Ovary (tissue), 9 donors: ENCODE measurements around the gene MAK. TPM values are rescaled to one million over a fixed set of nuclear protein-coding genes. Genes with fewer than 3 reads are reported as not detected.

Experiments used
- DNase-seq, 5 donors: peaks; one replicate each; pipeline ENCODE4 v3.0.0-alpha.2; 2019 to 2020
- H3K27ac ChIP-seq, 2 donors: fragments of 200-600 bp; one replicate each; pipeline versions ENCODE4 v1.5.1 to v1.8.0; 2019 to 2022
- H3K27me3 ChIP-seq: fragments of 200-600 bp; one replicate; pipeline ENCODE4 v1.8.0; 2022
- H3K36me3 ChIP-seq: fragments of 200-600 bp; sonication (generic); one replicate; pipeline ENCODE4 v1.5.1; 2019
- H3K4me1 ChIP-seq: one replicate; pipeline ENCODE4 v1.8.1; 2013; ENCODE audit warnings: mild to moderate bottlenecking, moderate library complexity; ENCODE audit not compliant: insufficient read depth
- H3K4me3 ChIP-seq: fragments of 200-600 bp; sonication (generic); one replicate; pipeline ENCODE4 v1.5.1; 2017
- H3K9me3 ChIP-seq, 2 donors: fragments of 200-600 bp in 1 of 2; sonication (generic) in 1 of 2; one replicate each; pipeline versions ENCODE4 v1.5.1 to v1.8.1; 2013 to 2019; ENCODE audit warnings: mild to moderate bottlenecking in 1 of 2, moderate library complexity in 1 of 2
- EP300 ChIP-seq: sonication (generic); formaldehyde crosslinking; IDR thresholded peaks from one replicate; pipeline ENCODE4 v1.6.1; 2017; ENCODE audit warnings: antibody characterized with exemption
- POLR2A ChIP-seq: fragments of 450-650 bp; IDR thresholded peaks from one replicate; pipeline ENCODE4 v1.6.1; 2017; ENCODE audit warnings: antibody characterized with exemption, mild to moderate bottlenecking, moderate library complexity
- WGBS, 3 donors: extraction: QIAGEN DNeasy Blood & Tissue Kit in 1 of 3; methylation state at CpG; one replicate each; pipeline versions ENCODE4 v1.1.5 to v1.1.7; 2013 to 2017; 5-methylcytosine and 5-hydroxymethylcytosine counted together
- intact Hi-C, 4 donors: fragments of 100-400 bp; cut with DNase I; formaldehyde crosslinking; loops; one replicate each; pipeline versions ENCODE4 v1.11.0 to v1.15.1; 2022 to 2023
- polyA plus RNA-seq, 2 donors: library from polyadenylated mRNA; stranded (reverse); fragments of 200-250 nt in 1 of 2; fragments of 350-450 nt in 1 of 2; fragmentation: Illumina TruSeq in 1 of 2; extraction: RNeasy Lipid Tissue Mini Kit (QIAGEN cat#74804) in 1 of 2; gene quantifications; one replicate each; pipeline ENCODE4 v1.2.3, GENCODE V29; 2013 to 2014
- total RNA-seq, 7 donors: library from RNA; depleted of rRNA in 2 of 7; stranded (reverse); fragments of >200 nt in 2 of 7; fragmentation: NEBNext Ultra II Directional in 3 of 7; extraction: Animal tissue kit (Norgen Biotek cat#: 25700) in 3 of 7; gene quantifications; one replicate each; pipeline versions ENCODE4 v1.1.0 to v1.2.4, GENCODE V29; 2016 to 2023
- TF ChIP-seq, protein P1 (sequence below), 3 donors: fragments of 450-650 bp in 2 of 3; fragments of 200-600 bp in 1 of 3; IDR thresholded peaks; one replicate each; pipeline versions ENCODE4 v1.5.1 to v1.8.0; 2016 to 2022; ENCODE audit warnings: antibody characterized with exemption in 3 of 3, mild to moderate bottlenecking in 1 of 3
- donor health status: DM: no; HTN: no; CAD: no; lungs with moderate emphysema.
- donor health status: DM: no; HTN: no; CAD: no.
- donor health status: Bipolar disorder and iron deficiency.
- donor health status: DM: yes; HTN: yes; CAD: no.
- donor health status: DM: no; HTN: no; CAD: no.
- donor health status: DM: yes; HTN: yes; CAD: no.

MAK gene
- total and polyA plus RNA-seq, 9 donors, result 0.06 to 4.8 (median 0.25) TPM; not detected in 3

- Histone ChIP-seq H3K36me3 (no peaks in the 10 kb centered on the region), H3K4me3 (no peak overlapping the region), H3K9me3 (no peaks in the 10 kb centered on the region), H3K4me1 (no peaks in the 10 kb centered on the region), H3K27me3 (no peaks in the 10 kb centered on the region), H3K27ac (no peak overlapping the region)
- intact Hi-C loops, result no loop called here
- TF ChIP-seq, protein P1, sequence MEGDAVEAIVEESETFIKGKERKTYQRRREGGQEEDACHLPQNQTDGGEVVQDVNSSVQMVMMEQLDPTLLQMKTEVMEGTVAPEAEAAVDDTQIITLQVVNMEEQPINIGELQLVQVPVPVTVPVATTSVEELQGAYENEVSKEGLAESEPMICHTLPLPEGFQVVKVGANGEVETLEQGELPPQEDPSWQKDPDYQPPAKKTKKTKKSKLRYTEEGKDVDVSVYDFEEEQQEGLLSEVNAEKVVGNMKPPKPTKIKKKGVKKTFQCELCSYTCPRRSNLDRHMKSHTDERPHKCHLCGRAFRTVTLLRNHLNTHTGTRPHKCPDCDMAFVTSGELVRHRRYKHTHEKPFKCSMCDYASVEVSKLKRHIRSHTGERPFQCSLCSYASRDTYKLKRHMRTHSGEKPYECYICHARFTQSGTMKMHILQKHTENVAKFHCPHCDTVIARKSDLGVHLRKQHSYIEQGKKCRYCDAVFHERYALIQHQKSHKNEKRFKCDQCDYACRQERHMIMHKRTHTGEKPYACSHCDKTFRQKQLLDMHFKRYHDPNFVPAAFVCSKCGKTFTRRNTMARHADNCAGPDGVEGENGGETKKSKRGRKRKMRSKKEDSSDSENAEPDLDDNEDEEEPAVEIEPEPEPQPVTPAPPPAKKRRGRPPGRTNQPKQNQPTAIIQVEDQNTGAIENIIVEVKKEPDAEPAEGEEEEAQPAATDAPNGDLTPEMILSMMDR (IDR thresholded peaks at IDR 0.05), result no peak
- no peak for TF ChIP-seq POLR2A
- TF ChIP-seq EP300, result no peak
- DNase-seq, result no peak
- WGBS, 3 donors, result 28 to 32% (median 28%) methylated on average over 11 of the region's 11 CpGs
Observed at GRCh38 chr6:10852361-10852960, 14.1 kb upstream of the MAK start.

GRCh38 chr6:10850728-10851127 is 12.4 kb upstream of the MAK start:
- TF ChIP-seq EP300 (no peak), POLR2A (no peak)
- TF ChIP-seq, protein P1 (IDR thresholded peaks at IDR 0.05), result no peak
- H3K27ac ChIP-seq, result no peak overlapping the region
- H3K9me3 ChIP-seq, result no peaks in the 10 kb centered on the region
- no peaks in the 10 kb centered on the region for H3K36me3 ChIP-seq
- no peaks in the 10 kb centered on the region for H3K4me1 ChIP-seq
- DNase-seq, result no peak
- H3K4me3 ChIP-seq, result no peak overlapping the region
- WGBS, 3 donors, result 71 to 80% (median 79%) methylated on average over 7 of the region's 7 CpGs
- no peaks in the 10 kb centered on the region for H3K27me3 ChIP-seq
- intact Hi-C loops, result no loop called here

GRCh38 chr6:10849901-10850300 is 11.6 kb upstream of the MAK start:
- no peaks in the 10 kb centered on the region for H3K27me3 ChIP-seq
- no peak overlapping the region for H3K27ac ChIP-seq
- intact Hi-C loops, result no loop called here
- DNase-seq, result no peak
- no peaks in the 10 kb centered on the region for H3K9me3 ChIP-seq
- no peaks in the 10 kb centered on the region for H3K36me3 ChIP-seq
- no peak overlapping the region for H3K4me3 ChIP-seq
- H3K4me1 ChIP-seq, result no peaks in the 10 kb centered on the region
- TF ChIP-seq POLR2A, result no peak
- TF ChIP-seq, protein P1 (IDR thresholded peaks at IDR 0.05), result no peak
- no peak for TF ChIP-seq EP300
- WGBS, 3 donors, result 52 to 83% (median 55%) methylated on average over 4 of the region's 4 CpGs

DNA sequence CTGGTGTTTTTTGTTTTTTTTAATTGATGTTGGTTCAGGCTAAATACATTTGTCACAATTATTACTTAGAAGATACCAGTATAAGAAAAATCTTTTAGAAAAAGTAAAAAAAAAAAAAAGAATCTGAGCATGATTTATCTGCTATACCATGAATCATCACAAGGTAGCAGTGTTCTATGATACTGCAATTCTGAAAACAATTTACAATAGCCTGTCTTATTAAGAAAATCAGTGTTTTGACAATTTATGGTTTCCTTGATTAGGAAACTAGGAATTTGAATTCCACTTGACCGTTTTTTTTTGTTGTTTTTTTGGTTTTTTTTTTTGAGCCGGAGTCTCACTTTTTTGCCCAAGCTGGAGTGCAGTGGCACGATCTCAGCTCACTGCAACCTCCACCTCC is 9.3 kb upstream of the MAK start:
- Histone ChIP-seq H3K36me3 (no peaks in the 10 kb centered on the region), H3K27me3 (no peaks in the 10 kb centered on the region), H3K4me1 (no peaks in the 10 kb centered on the region), H3K4me3 (no peak overlapping the region), H3K9me3 (no peaks in the 10 kb centered on the region), H3K27ac (no peak overlapping the region)
- DNase-seq, result no peak
- intact Hi-C loops, result no loop called here
- 59 to 65% (median 64%) methylated on average over 3 of the region's 3 CpGs for whole genome bisulfite sequencing, 3 donors
- TF ChIP-seq POLR2A (no peak), EP300 (no peak)
- TF ChIP-seq, protein P1 (IDR thresholded peaks at IDR 0.05), result no peak
